HEK293 (cell line): ENCODE results near the gene PLEKHG1.

Experiments
- ZBTB20 ChIP-seq: fragments of 450-650 bp; formaldehyde crosslinking; IDR thresholded peaks from 2 replicates; pipeline ENCODE4 v1.5.1; 2016; ENCODE audit warnings: missing biosample characterization, missing genetic modification characterization
- ZFP37 ChIP-seq: fragments of 450-650 bp; formaldehyde crosslinking; IDR thresholded peaks from 2 replicates; pipeline ENCODE4 v1.5.1; 2016; ENCODE audit warnings: missing biosample characterization, missing genetic modification characterization
- ZNF266 ChIP-seq: fragments of 450-650 bp; formaldehyde crosslinking; IDR thresholded peaks from 2 replicates; pipeline ENCODE4 v1.5.1; 2016; ENCODE audit warnings: missing biosample characterization, missing genetic modification characterization, low read depth
- TF ChIP-seq, protein P1 (sequence below): fragments of 450-650 bp; formaldehyde crosslinking; IDR thresholded peaks from 2 replicates; pipeline ENCODE4 v1.5.1; 2016; ENCODE audit warnings: missing biosample characterization, missing genetic modification characterization

DNA sequence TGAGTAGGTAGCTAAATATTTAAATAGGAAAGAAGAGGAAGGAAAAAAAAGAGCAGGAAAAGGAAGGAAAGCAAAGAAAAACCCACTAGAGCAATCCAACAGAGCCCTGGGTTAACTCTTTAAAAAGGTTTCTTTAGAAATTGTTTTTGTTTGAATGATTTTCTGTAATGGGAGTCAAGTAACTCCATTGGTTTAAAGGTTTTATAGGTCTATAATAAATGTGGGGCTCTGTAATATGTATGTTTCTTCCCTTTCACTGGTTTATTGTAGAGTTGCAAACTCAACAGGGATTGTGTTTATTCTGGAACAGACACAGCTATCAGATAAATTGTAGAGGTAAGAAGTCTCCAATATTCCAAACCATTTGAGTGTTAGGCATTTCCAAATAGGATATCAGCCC, 10.9 kb downstream of the PLEKHG1 start:
- TF ChIP-seq, protein P1, sequence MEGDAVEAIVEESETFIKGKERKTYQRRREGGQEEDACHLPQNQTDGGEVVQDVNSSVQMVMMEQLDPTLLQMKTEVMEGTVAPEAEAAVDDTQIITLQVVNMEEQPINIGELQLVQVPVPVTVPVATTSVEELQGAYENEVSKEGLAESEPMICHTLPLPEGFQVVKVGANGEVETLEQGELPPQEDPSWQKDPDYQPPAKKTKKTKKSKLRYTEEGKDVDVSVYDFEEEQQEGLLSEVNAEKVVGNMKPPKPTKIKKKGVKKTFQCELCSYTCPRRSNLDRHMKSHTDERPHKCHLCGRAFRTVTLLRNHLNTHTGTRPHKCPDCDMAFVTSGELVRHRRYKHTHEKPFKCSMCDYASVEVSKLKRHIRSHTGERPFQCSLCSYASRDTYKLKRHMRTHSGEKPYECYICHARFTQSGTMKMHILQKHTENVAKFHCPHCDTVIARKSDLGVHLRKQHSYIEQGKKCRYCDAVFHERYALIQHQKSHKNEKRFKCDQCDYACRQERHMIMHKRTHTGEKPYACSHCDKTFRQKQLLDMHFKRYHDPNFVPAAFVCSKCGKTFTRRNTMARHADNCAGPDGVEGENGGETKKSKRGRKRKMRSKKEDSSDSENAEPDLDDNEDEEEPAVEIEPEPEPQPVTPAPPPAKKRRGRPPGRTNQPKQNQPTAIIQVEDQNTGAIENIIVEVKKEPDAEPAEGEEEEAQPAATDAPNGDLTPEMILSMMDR (tag by site-specific recombination): no peak
- TF ChIP-seq ZBTB20 (peak; percentile 39), ZFP37 (tag by site-specific recombination) (no peak), ZNF266 (tag by site-specific recombination) (no peak)
